Measurements from ENCODE around the gene GRAMD4.
"Not testable (repeated sequence)": the region's sequence is repeated elsewhere in the genome, so short reads cannot be mapped to it uniquely, and the experiment has no call there.

The GRAMD4 gene

DNA sequence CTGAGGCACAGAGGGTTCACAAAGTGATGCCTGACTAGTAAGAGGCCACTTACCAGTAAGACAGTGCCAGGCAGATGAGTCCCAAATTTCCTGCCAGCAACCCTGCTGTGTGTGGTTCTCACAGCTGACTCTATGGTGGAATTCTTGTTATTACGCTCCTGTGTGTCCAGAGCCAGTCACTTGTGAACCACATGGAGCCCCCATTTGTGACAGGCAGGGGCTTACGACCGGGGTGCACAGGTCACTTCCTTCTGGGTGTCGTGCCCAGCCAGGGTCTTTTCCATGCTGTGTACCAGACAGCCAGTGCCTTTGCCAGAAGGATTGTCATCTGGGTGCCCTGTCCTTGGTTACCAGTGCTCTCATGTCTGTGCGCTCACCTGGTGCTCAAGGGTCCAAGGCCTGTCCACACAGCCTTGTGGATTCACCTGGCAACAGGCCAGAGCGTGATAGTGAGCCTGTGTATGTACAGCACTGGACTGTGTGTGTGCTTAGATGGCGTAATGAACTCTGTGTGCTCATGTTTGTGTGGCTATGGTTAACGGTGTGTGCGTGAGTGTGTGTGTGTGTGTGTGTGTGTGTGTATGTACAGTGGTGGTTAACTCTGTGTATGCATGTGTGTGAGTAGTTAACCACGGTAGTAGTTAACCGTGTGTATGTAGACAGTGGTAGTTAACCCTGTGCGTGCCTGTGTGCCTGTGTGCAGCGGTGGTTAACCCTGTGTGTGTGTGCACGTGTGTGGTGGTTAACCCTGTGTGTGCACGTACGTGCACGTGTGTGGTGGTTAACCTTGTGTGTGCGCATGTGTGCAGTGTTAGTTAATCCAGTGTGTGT is 18.6 kb downstream of the GRAMD4 start:
- no peak for DNase-seq

DNA sequence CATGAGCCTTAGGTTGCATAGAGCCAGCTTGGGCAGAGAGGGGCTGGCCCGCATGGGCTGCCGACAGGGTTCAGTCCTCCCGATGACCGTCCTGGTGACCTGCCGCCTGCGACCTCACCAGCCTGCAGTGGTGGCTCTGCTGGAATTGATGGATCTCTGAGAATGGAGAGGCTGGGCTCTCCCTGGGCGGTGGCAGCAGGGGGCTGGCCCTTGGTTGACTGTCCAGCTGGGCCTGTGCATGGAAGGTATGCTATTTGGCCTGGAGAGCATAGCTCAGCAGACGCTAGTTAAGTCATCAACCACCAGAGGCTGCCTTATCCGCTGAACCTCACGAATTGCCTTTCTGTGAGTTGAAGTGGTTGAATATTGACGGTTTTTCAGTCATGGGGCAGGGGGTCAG is 19.7 kb downstream of the GRAMD4 start:
- no peak for DNase-seq

DNA sequence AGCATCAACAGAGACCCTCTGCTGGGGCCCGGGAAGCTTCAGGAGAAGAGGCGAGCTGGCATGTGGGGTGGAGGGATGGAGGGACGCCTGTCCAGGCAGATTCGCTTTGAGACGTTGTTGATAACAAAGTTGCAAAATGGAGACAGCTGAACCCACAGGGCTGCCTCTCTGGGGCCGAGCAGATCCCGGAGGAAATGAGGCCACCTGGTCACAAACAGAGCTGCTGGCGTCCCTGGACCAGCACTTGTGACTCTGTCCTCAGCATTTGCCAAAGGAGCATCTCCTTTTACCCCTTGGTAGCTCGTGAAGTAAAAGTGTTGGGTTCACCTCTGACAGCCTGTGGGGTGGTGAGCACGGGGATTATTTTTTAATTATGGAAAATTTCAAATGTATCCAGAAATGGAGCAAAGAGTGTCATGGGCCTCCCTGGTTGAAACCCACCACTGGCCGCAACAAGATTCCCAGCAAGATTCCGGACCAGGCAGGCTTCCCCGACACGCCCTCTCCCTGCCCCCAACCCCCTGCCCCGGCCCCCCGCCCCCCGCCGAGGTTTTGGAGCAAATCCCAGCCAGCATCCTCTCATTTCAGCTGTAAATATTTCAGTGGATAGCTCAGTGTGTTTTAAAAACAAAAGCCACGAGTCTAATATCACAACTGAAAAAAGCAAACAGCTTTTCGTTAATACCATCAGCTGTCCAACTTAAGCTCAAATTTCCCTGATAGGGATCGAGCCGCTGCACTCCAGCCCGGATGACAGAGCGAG is 20.3 kb downstream of the GRAMD4 start:
- DNase-seq, result no peak

DNA sequence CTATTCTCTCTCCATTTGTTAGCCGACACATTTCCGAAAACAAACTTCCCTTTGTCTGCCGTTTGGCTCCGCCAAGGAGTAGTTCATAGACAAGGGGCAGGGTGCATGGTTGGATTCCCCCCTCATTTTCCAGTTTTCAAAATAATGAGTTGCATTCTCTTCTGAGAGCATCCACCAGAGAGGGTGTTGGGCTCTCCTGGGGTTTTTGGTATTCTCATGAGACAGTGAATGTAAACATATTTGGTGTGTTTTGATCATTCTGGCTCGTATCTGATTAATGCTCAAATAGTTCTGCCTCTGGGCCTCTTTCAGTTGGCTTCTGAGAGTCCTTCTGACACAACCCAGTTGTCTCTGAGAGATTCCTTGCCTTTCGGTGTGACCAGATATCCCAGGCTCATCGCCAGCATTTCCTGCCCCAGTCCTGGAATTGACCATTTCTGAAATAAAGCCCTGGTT is 21.7 kb downstream of the GRAMD4 start:
- no peak for DNase-seq

DNA sequence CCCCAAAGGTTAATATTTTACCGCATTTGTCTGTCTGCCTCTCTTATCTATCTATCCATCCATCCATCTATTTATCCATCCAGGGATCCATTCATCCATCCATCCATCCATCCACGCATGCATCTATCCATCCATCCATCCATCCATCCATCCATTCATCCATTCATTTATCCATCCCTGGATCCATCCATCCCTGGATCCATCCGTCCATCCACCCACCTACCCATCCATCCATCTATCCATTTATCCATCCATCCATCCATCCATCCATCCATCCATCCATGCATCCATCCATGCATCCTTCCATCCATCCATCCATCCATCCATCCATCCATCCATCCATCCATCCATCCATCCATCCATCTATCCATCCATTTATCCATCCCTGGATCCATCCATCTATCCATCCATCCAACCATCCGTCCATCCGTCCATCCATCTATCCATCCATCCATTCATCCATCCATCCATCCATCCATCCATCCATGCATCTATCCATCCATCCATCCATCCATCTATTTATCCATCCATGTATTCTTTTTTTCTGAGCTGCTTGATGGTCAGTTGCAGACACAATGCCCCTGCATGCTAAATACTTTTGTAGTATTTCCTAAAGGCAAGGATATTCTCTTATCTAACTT is 22.8 kb downstream of the GRAMD4 start:
- DNase-seq, result not testable (repeated sequence)

DNA sequence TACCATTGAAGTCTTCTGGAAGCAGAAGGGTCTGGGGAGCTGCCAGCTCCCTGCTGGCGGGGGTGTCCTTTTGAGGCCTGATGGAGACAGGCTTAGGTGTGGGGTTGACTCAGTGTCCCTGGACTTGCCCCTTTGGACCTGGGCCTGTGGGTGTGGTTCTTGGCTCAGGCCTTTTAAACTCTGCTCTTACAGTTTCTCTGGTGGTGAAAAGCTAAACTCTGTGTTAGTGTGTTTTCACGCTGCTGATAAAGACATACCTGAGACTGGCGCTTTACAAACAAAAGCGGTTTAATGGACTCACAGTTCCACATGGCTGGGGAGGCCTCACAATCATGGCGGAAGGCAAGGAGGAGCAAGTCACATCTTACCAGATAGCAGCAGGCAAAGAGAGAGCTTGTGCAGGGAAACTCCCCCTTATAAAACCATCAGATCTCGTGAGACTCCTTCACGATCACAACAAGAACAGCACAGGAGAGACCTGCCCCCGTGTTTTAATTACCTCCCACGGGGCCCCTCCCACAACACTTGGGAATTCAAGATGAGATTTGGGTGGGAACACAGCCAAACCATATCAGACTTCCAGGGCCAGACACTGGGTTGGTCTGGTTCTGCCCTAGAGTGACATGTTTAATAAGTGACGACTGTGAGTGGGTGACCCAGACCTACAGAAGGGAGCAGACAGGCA is 26.5 kb downstream of the GRAMD4 start:
- no peak for DNase-seq

DNA sequence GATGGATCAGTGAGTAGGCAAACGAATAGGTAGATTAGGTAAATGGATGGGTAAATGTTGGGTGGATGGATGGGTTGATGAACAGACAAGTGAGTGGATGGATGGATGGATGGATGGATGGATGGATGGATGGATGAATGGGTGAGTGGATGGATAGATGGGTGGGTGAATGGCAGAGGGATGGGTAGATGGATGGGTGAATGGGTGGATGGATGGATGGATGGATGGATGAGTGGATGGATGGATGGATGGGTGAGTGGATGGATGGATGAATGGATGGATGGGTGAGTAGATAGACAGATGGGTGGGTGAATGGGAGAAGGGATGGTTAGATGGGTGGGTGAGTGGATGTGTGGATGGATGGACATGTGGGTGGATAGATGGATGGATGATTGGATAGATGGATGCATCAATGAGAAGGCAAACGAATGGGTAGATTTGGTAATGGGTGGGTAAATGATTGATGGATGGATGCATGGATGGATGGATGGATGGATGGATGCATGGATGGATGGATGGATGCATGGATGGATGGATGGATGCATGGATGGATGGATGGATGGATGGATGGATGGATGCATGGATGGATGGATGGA is 28.1 kb downstream of the GRAMD4 start:
- not testable (repeated sequence) for DNase-seq

DNA sequence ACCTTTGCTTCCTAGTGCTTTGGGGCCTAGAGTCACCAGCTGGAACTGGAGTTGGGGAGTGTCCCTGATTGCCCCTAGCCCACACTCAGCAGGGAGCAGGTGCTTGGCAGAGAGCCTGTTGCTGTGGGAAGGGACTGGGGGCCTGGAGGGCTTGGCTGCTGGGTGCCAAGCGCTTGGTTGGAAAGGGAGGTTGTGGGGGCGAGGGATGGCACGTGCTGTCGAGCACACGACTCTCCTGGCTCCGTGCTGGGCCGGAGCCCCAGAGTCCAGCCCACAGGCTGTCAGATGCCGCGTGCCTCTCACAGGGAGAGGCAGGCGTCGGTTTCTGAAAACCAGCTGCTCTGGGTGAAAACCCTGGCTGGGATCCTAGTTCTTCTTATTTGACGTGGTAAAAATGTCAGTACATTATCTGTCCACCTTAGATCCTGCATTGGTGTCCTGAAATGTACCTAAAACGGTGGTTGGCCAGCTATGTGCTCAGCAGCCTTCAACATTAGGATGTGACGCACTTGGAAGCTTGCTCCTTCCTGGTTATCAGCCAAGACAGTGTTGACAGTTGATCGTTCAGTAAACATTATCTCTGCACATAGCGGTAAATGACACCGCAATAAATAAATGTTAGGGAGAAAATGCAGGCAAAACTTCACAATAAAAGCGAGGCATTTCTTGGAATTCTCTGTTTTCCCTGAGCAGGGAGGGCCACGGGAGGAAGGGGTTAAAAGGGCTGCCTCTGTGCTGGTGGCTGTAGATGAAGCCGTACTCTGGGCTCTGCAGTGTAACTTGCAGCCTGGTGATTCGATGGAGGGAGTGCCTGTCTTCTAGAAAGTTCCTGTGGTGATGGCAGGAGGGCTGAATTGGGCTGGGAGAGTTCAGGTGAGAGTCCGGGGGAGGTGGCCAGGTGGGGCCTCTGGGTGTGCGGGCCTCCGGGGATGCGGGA is 29.2 kb downstream of the GRAMD4 start:
- no peak for DNase-seq

DNA sequence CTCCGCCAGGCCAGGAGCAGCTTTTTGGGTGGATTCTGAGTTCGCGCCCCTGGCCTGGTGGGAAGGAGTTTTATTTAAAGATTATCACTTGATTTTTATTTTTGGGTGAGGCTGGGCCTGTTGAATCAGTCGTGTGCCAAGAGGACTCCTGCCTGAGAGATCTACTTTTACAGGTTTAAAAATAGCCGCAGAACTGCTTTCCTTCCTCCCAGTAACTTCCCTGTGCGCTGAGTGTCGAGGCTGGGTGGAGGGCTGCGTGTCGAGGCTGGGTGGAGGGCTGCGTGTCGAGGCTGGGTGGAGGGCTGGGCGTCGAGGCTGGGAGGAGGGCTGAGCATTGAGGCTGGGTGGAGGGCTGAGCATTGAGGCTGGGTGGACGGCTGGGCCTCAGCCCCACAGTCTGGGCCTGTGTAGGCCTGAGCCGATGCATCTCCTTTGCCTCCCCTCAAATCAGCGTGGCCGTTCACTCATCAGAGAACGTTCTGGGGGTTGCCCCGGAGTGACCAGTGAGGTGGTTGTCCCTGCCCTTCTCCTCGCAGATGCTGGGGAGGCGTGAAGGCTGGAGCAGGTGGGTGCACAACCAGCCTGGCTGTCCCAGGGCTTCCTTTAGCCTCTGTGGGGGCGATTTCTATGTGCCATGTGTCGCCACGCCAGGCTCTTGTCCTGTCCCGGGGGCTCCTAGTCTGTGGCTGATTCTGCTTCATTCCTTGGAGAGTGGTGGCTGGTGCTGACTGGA is 30.1 kb downstream of the GRAMD4 start:
- no peak for DNase-seq

DNA sequence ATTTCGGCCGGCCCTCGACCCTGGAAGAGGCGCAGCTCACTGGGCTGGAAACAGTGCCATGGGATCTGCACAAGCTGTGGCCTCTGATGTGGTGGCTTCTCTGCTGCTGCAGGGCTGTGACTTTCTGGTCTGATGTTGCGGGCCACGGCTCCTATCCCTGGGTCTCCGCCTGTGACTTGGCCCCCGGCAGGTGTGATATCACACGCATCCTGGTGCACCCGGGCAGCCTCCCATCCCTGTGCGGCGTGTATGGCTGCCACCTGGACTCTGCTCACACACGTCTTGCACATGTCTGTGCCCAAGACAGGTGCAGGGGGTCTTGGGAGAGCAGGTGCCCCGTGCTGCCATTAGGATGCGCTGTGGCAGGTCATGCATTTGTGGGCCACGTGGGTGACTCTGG is 31.1 kb downstream of the GRAMD4 start:
- no peak for DNase-seq

DNA sequence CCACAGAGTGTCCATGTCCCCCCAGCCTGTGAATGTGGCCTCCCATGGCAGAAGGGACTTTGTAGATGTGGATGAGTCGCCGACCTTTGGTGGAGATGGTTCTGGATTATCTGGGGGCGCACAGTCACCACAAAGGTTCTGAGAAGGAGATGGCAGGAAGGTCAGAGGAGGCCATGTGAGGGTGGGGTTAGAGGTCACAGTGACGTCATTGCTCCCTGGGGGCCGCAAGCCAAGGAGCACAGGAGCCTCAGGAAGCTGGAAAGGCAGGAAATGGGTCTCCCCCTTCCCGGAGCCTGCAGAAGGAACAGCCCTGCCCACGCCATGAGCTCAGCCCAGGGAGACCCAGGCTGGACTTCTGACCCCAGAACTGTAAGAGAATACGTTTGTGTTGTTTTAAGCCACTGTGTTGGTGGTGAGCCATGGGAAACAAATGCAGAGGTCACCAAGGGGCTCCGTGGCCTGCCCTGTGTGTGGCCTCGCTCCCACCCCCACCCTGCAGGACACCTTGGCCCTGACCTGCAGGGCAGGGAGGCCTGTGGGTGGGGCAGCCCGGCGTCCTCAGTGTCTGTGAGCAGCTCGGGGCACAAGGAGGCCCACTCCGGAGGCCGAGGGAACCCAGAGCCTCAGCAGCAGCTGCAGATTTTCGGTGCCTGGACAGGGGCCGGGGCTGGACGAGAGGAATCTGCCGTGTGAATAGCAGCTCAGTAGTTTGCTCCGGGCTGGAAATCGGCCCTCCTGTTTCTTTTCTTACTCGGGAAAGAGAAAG is 32.1 kb downstream of the GRAMD4 start:
- DNase-seq, result no peak

DNA sequence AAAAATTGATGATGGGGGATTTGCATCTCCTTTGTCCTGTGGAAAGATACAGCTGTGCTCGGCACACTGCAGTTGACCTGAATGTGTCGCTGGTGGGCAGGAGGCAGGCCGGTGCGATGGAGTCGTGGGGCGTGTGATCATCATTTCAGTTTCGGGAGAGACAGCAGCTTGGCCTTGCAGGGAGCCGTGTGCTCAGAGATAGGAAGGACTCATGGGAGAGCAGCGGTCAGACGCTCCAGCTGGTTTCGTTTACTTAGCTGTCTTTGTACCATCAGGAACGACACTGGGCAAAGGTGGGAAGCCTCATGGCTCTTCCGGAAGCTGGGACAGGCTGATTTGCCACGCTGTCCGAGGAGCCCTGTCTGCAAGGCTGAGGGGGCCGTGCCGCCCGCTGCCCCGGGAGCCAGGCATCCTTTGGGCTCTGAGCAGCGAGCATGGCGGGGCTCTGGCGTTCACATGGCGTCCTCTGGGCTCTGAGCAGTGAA is 32.7 kb downstream of the GRAMD4 start:
- no peak for DNase-seq

DNA sequence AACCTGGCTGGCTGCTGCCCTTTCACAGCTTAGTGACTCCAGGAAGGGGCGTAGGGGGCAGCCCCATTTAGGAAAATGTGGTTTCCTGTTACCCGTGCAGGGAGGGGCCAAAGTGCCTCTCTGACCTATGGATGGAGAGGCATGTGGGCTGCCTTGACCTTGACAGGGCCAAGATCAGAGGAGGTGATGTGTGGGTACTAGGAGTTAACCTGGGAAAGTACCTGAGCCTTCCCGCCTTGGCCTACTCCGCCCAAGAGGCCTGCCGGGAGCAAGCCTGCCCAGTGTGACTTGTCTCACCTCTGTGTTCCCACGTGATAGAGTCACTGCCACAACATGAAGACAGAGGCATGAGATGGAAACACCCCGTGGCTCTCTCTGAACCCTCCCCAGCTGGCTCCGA is 33.4 kb downstream of the GRAMD4 start:
- DNase-seq, result no peak

DNA sequence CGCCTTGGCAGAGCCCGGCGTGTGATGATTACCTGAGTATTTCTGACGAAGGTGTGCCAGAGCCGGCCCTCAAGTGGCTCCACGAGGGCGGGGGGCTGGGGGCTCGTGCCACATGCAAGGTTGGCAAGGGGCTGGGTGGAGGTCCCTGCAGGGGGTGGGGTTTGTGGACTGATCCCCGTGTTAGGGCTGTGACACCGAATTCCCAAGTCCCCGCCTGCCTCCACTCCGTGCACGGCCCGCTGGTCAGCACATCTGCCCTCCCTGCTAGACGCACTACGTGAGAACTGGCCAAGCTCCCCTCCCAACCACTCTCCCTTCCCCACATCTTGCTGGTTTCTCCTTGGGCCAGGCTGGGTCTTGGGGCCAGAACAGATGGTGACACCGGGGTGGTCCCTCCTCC is 34.2 kb downstream of the GRAMD4 start:
- no peak for DNase-seq

DNA sequence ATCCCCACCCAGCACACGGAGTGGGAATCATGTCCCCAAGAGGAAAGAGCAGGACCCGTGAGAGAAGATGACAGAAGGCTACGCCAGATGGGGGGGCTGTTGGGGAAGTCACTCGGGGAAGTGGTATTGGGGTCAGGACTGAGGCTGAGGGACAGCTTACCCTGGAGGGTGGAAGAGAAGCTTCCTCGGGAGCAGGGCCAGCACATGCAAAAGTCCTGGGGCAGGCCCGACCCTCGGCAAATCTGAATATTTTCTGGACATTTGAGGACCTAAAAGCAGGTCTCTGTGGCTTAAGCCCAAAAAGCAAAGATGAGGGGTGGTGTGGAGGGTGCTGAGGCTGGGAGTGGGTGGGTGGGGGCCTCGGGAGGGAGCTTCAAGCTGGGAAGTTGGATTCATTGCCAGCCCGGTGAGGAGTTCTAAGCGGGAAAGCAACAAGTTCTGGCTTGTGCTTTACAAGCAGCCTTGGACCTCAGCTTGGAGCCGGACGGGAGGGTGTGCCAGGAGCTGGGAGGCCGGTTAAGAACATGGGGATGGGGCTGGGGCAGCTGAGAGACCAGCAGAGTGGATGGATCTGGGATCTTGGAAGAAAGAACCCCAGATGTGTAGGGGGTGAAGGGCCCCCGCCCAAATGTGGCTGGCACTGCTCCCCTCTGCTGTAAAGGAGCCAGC is 34.9 kb downstream of the GRAMD4 start:
- no peak for DNase-seq

DNA sequence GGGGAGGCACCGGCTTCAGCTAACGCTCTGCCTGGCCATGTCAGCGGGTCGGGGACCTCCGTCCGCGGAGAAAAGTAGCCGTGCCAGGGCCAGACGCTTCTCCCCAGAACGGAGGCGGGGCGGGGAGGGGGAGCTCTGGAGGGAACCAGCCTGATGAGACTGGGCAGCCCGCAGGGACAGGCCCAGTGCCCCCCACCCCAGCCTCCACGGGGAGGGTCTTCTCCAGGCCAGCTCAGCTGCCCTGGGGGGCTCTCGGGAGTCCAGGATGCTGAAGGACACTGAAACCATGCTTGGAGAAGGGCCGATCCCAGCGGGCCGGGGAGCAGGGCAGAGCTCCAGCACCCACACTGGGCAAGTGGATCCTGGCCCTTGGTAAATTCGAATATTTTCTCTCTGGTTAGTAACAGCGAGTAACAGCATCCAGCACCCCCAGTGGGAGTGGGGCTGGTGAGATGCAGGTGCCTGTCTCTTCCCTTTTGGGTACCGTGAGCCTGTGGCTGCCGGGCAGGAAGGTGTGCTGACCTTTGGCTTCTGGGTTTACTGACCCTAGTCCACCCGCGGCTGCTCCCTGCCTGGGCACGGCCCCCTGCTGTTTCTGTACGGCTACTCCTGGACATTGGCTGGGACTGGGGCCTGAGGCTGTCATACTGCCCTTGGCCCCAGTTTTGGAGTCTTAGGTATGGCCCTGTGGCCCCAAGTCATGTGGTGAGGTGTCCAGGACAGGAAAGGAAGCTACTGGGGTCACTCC is 35.8 kb downstream of the GRAMD4 start:
- DNase-seq, result no peak

DNA sequence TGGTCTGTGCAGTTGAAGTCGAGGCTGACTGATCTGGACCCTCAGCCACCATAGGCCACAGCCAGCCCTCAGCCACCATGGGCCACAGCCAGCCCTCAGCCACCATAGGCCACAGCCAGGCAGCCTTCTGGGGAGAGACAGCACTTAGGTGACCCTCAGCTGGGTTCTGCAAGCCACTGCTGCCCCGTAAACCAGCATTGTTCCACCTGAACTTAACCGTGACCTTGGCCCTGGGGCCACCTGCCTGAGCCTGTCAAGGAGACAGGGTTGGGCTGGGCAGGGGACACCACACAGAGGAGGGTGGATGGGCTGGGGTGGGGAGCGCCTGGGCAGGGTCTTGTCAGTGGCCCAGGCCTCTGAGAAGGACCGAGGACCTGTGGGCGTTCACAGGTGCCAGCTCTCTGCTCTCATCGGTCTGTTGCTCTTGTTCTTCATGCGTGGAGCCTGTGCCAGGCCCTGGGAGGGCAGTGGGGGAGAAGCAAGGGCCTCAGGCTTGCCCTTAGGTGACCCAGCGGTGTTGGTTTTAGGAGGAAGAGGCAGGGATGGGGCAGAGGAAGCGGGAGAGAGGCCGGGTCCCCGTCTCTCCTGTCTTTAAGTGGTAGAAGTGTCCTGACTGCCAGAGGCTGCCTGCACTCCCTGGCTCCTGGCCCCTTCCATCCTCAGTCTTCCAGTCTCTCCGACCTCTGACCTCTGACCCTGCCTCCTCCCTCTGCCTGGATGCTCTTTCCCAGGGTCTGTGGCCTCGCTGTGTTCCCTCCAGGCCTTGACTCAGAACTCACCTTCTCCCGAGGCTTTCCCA is 36.9 kb downstream of the GRAMD4 start:
- no peak for DNase-seq

DNA sequence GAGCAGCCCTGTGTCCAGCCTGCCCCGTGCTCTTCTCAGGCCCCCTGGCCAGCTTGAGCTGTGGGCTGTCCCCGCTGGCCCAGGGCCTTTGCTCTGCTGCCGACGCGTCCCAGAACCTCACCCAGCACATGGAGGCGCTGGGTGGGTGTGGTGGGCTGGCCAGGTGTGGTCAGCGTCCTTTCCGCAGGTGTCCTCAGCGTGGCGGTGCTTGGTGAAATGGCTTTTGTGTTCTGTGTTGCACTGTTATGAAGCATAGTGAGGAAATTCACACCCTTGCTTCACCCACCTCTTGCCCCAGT is 37.4 kb downstream of the GRAMD4 start:
- no peak for DNase-seq

All from cerebellar nuclear complex (tissue), 1 donor.